HL-60 (cell line): ENCODE data around the gene OGG1.

ENCODE experiments used
- DNase-seq, 2 experiments: peaks; one replicate each; pipeline ENCODE4 v3.0.0-alpha.2; 2010 to 2020; ENCODE audit warnings: low read depth in 1 of 2, low spot score in 1 of 2
- H3K27ac ChIP-seq: fragments of 250-450 bp; sonication (Bioruptor Pico); replicated peaks from 2 replicates; pipeline ENCODE4 v1.5.1; 2020; ENCODE audit warnings: mild to moderate bottlenecking, moderate library complexity
- H3K27me3 ChIP-seq: fragments of 250-450 bp; sonication (Bioruptor Pico); 2 replicates; pipeline ENCODE4 v1.5.1; 2021; ENCODE audit warnings: mild to moderate bottlenecking, moderate library complexity; ENCODE audit not compliant: insufficient read depth, poor library complexity, severe bottlenecking
- H3K4me3 ChIP-seq: replicated peaks from 2 replicates; pipeline ENCODE4 v1.5.1; 2011; ENCODE audit warnings: mild to moderate bottlenecking, control low read depth, low read length; ENCODE audit not compliant: insufficient read depth
- GABPA ChIP-seq: IDR thresholded peaks from 2 replicates; pipeline ENCODE4 v1.6.1; 2012; ENCODE audit warnings: low read depth
- POLR2AphosphoS5 ChIP-seq: IDR thresholded peaks from 2 replicates; pipeline ENCODE4 v1.6.1; 2012; ENCODE audit warnings: low read depth
- REST ChIP-seq: IDR thresholded peaks from 2 replicates; pipeline ENCODE4 v1.6.1; 2012; ENCODE audit warnings: low read depth; ENCODE audit not compliant: insufficient replicate concordance
- SPI1 ChIP-seq: IDR thresholded peaks from 2 replicates; pipeline ENCODE4 v1.6.1; 2012; ENCODE audit warnings: low read depth, mild to moderate bottlenecking, borderline replicate concordance
- TF ChIP-seq, protein P1 (sequence below): IDR thresholded peaks from one replicate; pipeline ENCODE4 v1.5.1; 2011; ENCODE audit warnings: low read length, control low read depth, inconsistent platforms; ENCODE audit not compliant: insufficient read depth

Gene OGG1

DNA sequence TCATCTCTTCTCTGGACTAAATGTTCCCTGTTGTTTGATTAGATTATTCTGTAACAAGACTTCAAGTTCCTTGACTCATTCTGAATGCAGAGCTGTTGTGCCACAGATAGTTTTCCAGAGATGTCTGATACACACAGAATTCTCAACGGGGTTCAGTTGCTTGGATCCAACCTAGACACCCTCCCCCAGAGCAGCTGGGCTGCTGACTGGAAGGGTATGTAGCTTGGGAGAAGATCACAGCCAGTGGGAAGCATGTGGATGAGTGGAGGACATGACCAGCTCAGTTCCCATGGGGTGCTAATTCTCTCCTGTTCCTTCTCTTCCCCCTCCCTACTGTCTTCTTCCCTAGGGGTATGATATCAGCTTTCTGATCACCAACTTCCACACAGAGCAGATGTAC is 53.7 kb downstream of the OGG1 start:
- Histone ChIP-seq H3K4me3 (no peak overlapping the region), H3K27me3 (no peaks in the 10 kb centered on the region), H3K27ac (no peak overlapping the region)
- DNase-seq = no peak
- no peak for TF ChIP-seq GABPA
- TF ChIP-seq, protein P1, sequence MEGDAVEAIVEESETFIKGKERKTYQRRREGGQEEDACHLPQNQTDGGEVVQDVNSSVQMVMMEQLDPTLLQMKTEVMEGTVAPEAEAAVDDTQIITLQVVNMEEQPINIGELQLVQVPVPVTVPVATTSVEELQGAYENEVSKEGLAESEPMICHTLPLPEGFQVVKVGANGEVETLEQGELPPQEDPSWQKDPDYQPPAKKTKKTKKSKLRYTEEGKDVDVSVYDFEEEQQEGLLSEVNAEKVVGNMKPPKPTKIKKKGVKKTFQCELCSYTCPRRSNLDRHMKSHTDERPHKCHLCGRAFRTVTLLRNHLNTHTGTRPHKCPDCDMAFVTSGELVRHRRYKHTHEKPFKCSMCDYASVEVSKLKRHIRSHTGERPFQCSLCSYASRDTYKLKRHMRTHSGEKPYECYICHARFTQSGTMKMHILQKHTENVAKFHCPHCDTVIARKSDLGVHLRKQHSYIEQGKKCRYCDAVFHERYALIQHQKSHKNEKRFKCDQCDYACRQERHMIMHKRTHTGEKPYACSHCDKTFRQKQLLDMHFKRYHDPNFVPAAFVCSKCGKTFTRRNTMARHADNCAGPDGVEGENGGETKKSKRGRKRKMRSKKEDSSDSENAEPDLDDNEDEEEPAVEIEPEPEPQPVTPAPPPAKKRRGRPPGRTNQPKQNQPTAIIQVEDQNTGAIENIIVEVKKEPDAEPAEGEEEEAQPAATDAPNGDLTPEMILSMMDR = no peak
- TF ChIP-seq POLR2AphosphoS5 = no peak
- no peak for TF ChIP-seq SPI1
- TF ChIP-seq REST = no peak

- DNase-seq = no peak
- H3K4me3 ChIP-seq = no peak overlapping the region
- TF ChIP-seq REST = no peak
- TF ChIP-seq SPI1 = no peak
- no peak for TF ChIP-seq POLR2AphosphoS5
- TF ChIP-seq, protein P1 = no peak
- no peak for TF ChIP-seq GABPA
Measured at GRCh38 chr3:9804996-9805395, 55.2 kb downstream of the OGG1 start.

GRCh38 chr3:9806137-9806536 is 56.4 kb downstream of the OGG1 start:
- DNase-seq = no peak
- TF ChIP-seq GABPA (no peak), SPI1 (no peak)
- H3K4me3 ChIP-seq = no peak overlapping the region
- no peak overlapping the region for H3K27ac ChIP-seq
- no peaks in the 10 kb centered on the region for H3K27me3 ChIP-seq

More at GRCh38 chr3:9804996-9805395, 55.2 kb downstream of the OGG1 start:
- Histone ChIP-seq H3K27me3 (no peaks in the 10 kb centered on the region), H3K27ac (no peak overlapping the region)
